Common myeloid progenitor, CD34-positive (primary cell): ENCODE data around the gene FRG1.
"Not testable (repeated sequence)": the region's sequence is repeated elsewhere in the genome, so short reads cannot be mapped to it uniquely, and the experiment has no call there.

Experiments
- CTCF ChIA-PET: fragments of 350-600 bp; sonication (Branson Sonifier 250); formaldehyde crosslinking; loops from one replicate; lab custom pipeline; 2021; ENCODE audit warnings: antibody characterized with exemption; lab: Charles Lee
- POLR2A ChIA-PET: fragments of 350-600 bp; sonication (Branson Sonifier 250); formaldehyde crosslinking; loops from one replicate; lab custom pipeline; 2021; ENCODE audit warnings: antibody characterized with exemption; lab: Charles Lee
- DNase-seq, 3 donors: peaks; one replicate each; pipeline versions ENCODE4 v3.0.0 to v3.0.0-alpha.2; 2013
- H3K27ac ChIP-seq, 2 experiments: 1 replicate in 1 of 2; 2 replicates in 1 of 2; pipeline ENCODE4 v1.7.0; 2013; ENCODE audit warnings: inconsistent platforms in 2 of 2, low read length in 2 of 2, mild to moderate bottlenecking in 2 of 2, low read depth in 1 of 2, moderate library complexity in 1 of 2; ENCODE audit not compliant: severe bottlenecking in 2 of 2, insufficient read depth in 1 of 2, poor library complexity in 1 of 2
- H3K27me3 ChIP-seq, 5 experiments: replicated peaks in 2 of 5; 1 replicate in 3 of 5; 2 replicates in 2 of 5; pipeline versions ENCODE4 v1.6.1 to v1.7.0; 2013; ENCODE audit warnings: low read length in 4 of 5, mild to moderate bottlenecking in 2 of 5, moderate library complexity in 2 of 5, inconsistent platforms in 1 of 5; ENCODE audit not compliant: insufficient read depth in 5 of 5, control insufficient read depth in 4 of 5
- H3K36me3 ChIP-seq, 4 experiments: 1 replicate in 2 of 4; 2 replicates in 2 of 4; pipeline versions ENCODE4 v1.6.1 to v1.7.0; 2013; ENCODE audit warnings: low read length in 3 of 4, control low read depth in 1 of 4, mild to moderate bottlenecking in 1 of 4; ENCODE audit not compliant: control insufficient read depth in 4 of 4, insufficient read depth in 4 of 4
- H3K4me1 ChIP-seq, 4 experiments: 1 replicate in 3 of 4; 2 replicates in 1 of 4; pipeline versions ENCODE4 v1.6.1 to v1.7.1; 2013; ENCODE audit warnings: low read length in 3 of 4, mild to moderate bottlenecking in 3 of 4, control low read depth in 1 of 4, inconsistent platforms in 1 of 4, moderate library complexity in 1 of 4; ENCODE audit not compliant: control insufficient read depth in 4 of 4, insufficient read depth in 4 of 4; ENCODE audit errors: control extremely low read depth in 1 of 4
- H3K4me3 ChIP-seq, 7 experiments: 1 replicate in 4 of 7; 2 replicates in 3 of 7; pipeline versions ENCODE4 v1.5.1 to v1.7.0; 2013; ENCODE audit warnings: mild to moderate bottlenecking in 7 of 7, low read length in 6 of 7, moderate library complexity in 6 of 7, inconsistent platforms in 2 of 7, low read depth in 2 of 7, control low read depth in 1 of 7; ENCODE audit not compliant: insufficient read depth in 4 of 7, control insufficient read depth in 1 of 7; ENCODE audit errors: extremely low read depth in 1 of 7
- H3K9me3 ChIP-seq, 5 experiments: 1 replicate in 4 of 5; 2 replicates in 1 of 5; pipeline versions ENCODE4 v1.6.1 to v1.7.1; 2013; ENCODE audit warnings: low read length in 4 of 5, mild to moderate bottlenecking in 2 of 5, inconsistent platforms in 1 of 5, low read depth in 1 of 5, moderate library complexity in 1 of 5; ENCODE audit not compliant: control insufficient read depth in 4 of 5, insufficient read depth in 2 of 5; ENCODE audit errors: control extremely low read depth in 1 of 5
- WGBS: methylation state at CpG from one replicate; pipeline ENCODE4 v1.1.5; 2013; ENCODE audit not compliant: insufficient coverage; 5-methylcytosine and 5-hydroxymethylcytosine counted together

The FRG1 gene

DNA sequence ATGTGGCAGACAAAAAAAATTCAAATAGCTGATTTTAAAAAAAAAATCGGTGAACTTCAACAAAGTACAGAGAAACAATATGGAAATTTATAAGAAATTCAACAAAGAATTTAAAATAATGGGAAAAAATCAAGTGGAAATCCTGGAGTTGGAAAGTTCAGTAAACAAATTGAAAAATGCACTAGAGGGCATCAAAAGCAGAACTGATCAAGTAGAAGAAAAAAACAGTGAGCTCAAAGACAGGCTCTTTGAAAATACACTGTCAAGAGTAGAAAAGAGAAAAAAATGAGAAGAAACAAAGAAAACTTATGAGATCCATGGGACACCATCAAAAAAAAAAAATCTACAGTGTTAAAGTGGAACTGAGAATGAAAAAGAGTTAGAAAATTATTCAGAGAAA lies 19.6 kb upstream of the FRG1 start:
- WGBS = no CpG with 5 or more reads among the region's 1 CpG
- H3K27me3 ChIP-seq = no peaks in the 10 kb centered on the region
- no peaks in the 10 kb centered on the region for H3K4me1 ChIP-seq
- no peak for DNase-seq
- POLR2A ChIA-PET = no interaction called here
- H3K4me3 ChIP-seq = no peak overlapping the region
- H3K9me3 ChIP-seq = peaks cover 0 to 14% (median 8%) of the 10 kb centered on the region in 5 experiments
- CTCF ChIA-PET = no interaction called here
- H3K36me3 ChIP-seq = peaks cover 0 to 2% (median 0%) of the 10 kb centered on the region in 4 experiments
- H3K27ac ChIP-seq = no peak overlapping the region

DNA sequence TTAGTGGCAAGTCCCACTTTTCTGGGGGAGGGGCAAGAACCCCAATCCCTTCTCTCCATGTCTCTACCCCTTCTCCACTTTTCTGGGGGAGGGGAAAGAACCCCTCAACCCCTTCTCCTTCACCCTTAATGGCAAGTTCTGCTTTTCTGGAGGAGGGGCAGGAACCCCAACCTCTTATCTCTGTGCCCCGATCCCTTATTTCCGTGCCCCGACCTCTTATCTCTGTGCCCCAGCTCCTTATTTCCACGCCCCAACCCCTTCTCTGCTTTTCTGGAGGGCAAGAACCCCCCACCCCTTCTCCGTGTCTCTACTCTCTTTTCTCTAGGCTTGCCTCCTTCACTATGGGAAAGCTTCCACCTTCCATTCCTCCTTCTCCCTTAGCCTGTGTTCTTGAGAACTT lies 13.9 kb upstream of the FRG1 start:
- CTCF ChIA-PET, H3K27me3 ChIP-seq, H3K4me3 ChIP-seq, H3K36me3 ChIP-seq, H3K9me3 ChIP-seq, H3K4me1 ChIP-seq, POLR2A ChIA-PET, H3K27ac ChIP-seq: not testable (repeated sequence)
- WGBS = 72% methylated on average over 5 of the region's 5 CpGs
- DNase-seq = peak in 1 of 3 donors; percentile 15

DNA sequence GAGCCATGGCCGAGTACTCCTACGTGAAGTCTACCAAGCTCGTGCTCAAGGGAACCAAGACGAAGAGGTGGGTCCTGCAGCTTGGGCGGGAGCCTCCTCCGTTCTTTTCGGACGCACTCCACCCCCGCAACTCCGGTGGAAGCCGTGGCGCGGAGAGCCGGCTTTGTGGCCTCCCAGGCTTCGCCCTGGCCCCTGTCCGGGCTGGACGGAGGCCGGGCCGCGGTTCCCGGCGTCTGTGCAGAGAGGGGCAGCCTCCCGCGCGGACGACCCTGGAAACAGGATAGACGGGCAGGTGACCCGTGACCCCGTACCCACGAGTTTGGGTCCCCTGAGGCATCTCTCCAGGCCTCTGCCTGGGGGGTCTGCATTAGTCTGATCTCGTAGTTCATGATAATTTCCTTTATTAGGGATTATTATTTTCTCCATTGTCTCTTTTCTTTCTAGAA lies 356 bp downstream of the FRG1 start:
- Histone ChIP-seq H3K36me3 (peaks cover 0 to 6% (median 1%) of the 10 kb centered on the region in 4 experiments), H3K4me3 (peak overlapping the region; percentile 79 to 96 (median 89)), H3K27ac (peak overlapping the region; percentile 81 to 91), H3K27me3 (no peaks in the 10 kb centered on the region), H3K9me3 (no peaks in the 10 kb centered on the region), H3K4me1 (peaks cover 5 to 16% (median 10%) of the 10 kb centered on the region in 4 experiments)
- CTCF ChIA-PET = interaction anchor here (1.0 kb wide), 1 partner anchor 8 kb away, joined by 4 read pairs; no protein-coding TSS in a partner anchor
- WGBS = under 1% methylated on average over 17 of the region's 31 CpGs
- no peak for DNase-seq
- POLR2A ChIA-PET = no interaction called here

DNA sequence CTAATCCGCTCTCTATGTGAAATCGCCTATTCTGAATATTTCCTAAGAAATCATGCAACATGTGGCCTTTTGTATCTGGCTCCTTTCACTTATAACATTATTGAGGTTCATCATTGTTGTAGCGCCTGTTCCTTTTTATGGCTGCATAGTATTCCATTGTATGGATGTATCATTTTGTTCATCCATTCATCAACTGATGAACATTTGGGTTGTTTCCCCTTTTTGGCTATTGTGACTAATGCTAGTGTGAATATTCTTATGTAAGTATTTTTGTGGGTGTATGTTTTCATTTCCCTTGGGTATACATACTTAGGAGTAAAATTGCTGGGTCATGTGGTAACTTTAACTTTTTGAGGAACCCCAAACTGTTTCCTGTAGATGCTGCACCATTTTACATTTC lies 1.7 kb downstream of the FRG1 start:
- Histone ChIP-seq H3K4me3 (peak overlapping the region in 1 of 7 experiments; percentile 89), H3K4me1 (peaks cover 5 to 16% (median 10%) of the 10 kb centered on the region in 4 experiments)
- DNase-seq = peak in 2 of 3 donors; percentile 29 to 45
- H3K27ac ChIP-seq, H3K9me3 ChIP-seq, H3K27me3 ChIP-seq, CTCF ChIA-PET, H3K36me3 ChIP-seq, POLR2A ChIA-PET: not testable (repeated sequence)
- 100% methylated on average over 2 of the region's 3 CpGs for WGBS

DNA sequence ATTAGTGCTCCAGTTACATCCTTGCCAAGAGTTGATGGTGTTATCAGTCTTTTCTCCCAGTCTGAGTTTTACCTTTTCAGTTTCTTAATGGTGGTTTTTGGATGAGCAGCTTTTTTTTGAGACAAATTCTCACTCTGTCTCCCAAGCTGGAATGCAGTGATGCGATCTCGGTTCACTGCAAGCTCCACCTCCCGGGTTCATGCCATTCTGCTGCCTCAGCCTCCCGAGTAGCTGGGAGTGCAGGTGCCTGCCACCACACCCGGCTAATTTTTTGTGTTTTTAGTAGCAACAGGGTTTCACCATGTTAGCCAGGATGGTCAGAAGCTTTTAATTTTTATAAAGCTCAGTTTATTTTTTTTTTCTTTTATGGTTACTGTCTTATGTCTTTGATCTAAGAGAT lies 3.4 kb downstream of the FRG1 start:
- POLR2A ChIA-PET, H3K36me3 ChIP-seq, H3K27me3 ChIP-seq, DNase-seq, CTCF ChIA-PET, H3K4me3 ChIP-seq, H3K27ac ChIP-seq, H3K9me3 ChIP-seq: not testable (repeated sequence)
- WGBS = 91% methylated on average over 4 of the region's 5 CpGs
- H3K4me1 ChIP-seq = peaks cover 5 to 16% (median 10%) of the 10 kb centered on the region in 4 experiments

DNA sequence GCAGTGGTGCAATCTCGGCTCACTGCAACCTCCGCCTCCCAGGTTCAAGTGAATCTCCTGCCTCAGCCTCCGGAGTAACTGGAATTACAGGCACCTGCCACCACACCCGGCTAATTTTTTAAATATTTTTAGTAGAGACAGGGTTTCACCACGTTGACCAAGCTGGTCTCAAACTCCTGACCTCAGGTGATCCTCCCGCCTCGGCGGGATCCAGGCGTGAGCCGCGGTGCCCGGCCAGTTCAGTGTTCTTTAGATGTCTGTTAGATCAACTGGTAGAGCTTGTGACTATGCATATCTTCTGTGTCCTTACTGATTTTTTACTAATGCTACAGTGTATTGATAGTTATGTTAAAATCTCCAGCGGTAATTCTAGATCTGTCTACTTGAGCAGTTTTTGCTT lies 6.2 kb downstream of the FRG1 start:
- POLR2A ChIA-PET, DNase-seq, H3K27ac ChIP-seq, CTCF ChIA-PET, H3K36me3 ChIP-seq, H3K4me1 ChIP-seq, H3K9me3 ChIP-seq, H3K4me3 ChIP-seq, H3K27me3 ChIP-seq: not testable (repeated sequence)
- WGBS = 97% methylated on average over 10 of the region's 13 CpGs

DNA sequence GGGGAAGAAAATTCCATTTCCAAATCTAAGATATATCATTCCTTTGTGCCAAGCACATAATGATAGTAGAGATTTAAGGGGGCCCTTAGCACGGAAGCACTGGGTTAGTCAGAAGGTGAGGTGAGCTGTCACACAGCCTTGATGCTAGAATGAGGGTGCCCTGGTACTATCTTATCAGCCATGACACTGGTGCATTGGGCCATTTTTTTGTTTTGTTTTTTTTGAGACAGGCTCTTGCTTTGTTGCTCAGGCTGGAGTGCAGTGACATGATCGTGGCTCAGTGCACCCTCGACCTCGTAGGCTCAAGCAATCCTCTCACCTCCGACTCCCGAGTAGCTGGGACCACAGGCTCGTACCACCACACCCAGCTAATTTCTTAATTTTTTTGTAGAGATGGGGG lies 7.8 kb downstream of the FRG1 start:
- DNase-seq, H3K36me3 ChIP-seq, H3K27me3 ChIP-seq, H3K9me3 ChIP-seq, H3K4me1 ChIP-seq, H3K27ac ChIP-seq, H3K4me3 ChIP-seq, POLR2A ChIA-PET: not testable (repeated sequence)
- 89% methylated on average over 5 of the region's 7 CpGs for WGBS
- CTCF ChIA-PET = interaction anchor here (0.9 to 2.0 kb wide), 3 partner anchors 8 to 25 kb away, joined by 3 to 4 read pairs (median 4); partner anchors contain the start of gene FRG1
